ENCODE results near the gene ADPRHL1.

ADPRHL1 gene

GRCh38 chr13:113354831-113355610 lies 98.3 kb downstream of the ADPRHL1 start:
- DNase-seq (ENCODE audit: low spot score), result no peak
- in situ Hi-C loops (cut with MboI; ENCODE audit: low pct_unique_long_range_greater_than_20kb, low sequenced_read_pairs, unreplicated experiment), result no loop called here
- TF ChIP-seq CTCF (IDR thresholded peaks at IDR 0.05; ENCODE audit: extremely low read depth, insufficient read depth, missing control alignments), result no peak

- DNase-seq (ENCODE audit: low spot score), result no peak
- in situ Hi-C loops (cut with MboI; ENCODE audit: low pct_unique_long_range_greater_than_20kb, low sequenced_read_pairs, unreplicated experiment), result no loop called here
- TF ChIP-seq CTCF (IDR thresholded peaks at IDR 0.05; ENCODE audit: extremely low read depth, insufficient read depth, missing control alignments), result no peak
Observed at GRCh38 chr13:113353254-113353653, 100.0 kb downstream of the ADPRHL1 start.

GRCh38 chr13:113351514-113352026 lies 101.7 kb downstream of the ADPRHL1 start:
- DNase-seq (ENCODE audit: low spot score), result no peak
- no peak for TF ChIP-seq CTCF (IDR thresholded peaks at IDR 0.05; ENCODE audit: extremely low read depth, insufficient read depth, missing control alignments)
- in situ Hi-C loops (cut with MboI; ENCODE audit: low pct_unique_long_range_greater_than_20kb, low sequenced_read_pairs, unreplicated experiment), result no loop called here

- TF ChIP-seq CTCF (IDR thresholded peaks at IDR 0.05; ENCODE audit: extremely low read depth, insufficient read depth, missing control alignments), result no peak
- in situ Hi-C loops (cut with MboI; ENCODE audit: low pct_unique_long_range_greater_than_20kb, low sequenced_read_pairs, unreplicated experiment), result no loop called here
- no peak for DNase-seq (ENCODE audit: low spot score)
Observed at GRCh38 chr13:113350938-113351335, 102.4 kb downstream of the ADPRHL1 start.

GRCh38 chr13:113350065-113350937 lies 103.0 kb downstream of the ADPRHL1 start:
- in situ Hi-C loops (cut with MboI; ENCODE audit: low pct_unique_long_range_greater_than_20kb, low sequenced_read_pairs, unreplicated experiment), result no loop called here
- TF ChIP-seq CTCF (IDR thresholded peaks at IDR 0.05; ENCODE audit: extremely low read depth, insufficient read depth, missing control alignments), result no peak
- no peak for DNase-seq (ENCODE audit: low spot score)

Data from GM13977 (cell line).